Erythroblast (primary cell): Measurements from ENCODE around the gene GPR15LG.
"Not testable (repeated sequence)": the region's sequence is repeated elsewhere in the genome, so short reads cannot be mapped to it uniquely, and the experiment has no call there.

Source experiments
- GATA1 ChIP-seq: IDR thresholded peaks from 2 replicates; pipeline ENCODE4 v1.6.1; 2011; ENCODE audit warnings: low read depth, mild to moderate bottlenecking, control low read depth, low read length, moderate library complexity
- POLR2A ChIP-seq: IDR thresholded peaks from 2 replicates; pipeline ENCODE4 v1.6.1; 2011; ENCODE audit warnings: mild to moderate bottlenecking, low read length

DNA sequence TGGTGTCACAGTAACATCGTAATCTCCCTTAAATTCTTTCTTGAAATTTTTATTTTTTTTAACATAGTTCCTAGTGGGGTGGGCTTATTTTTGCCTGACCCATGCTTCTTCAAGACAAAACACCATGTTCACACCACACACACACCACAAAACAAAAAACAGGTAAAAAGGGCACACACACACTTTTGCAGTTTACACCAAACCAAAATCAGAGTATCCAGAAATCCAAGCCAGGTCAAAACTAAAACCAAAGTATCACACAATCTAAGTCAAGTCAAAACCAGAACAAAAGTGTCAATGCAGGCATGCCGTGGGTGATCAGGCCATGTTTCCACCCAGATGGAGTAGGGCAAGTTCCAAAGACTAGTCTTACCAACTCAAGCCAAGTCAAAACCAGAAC, 2.4 kb upstream of the GPR15LG start:
- TF ChIP-seq POLR2A, GATA1: not testable (repeated sequence)
